GM21717 (cell line): ENCODE measurements around the gene RUBCNL.
"Not testable (repeated sequence)": the region's sequence is repeated elsewhere in the genome, so short reads cannot be mapped to it uniquely, and the experiment has no call there.

Source experiments
- ATAC-seq: cut with Tn5 transposase; IDR thresholded peaks from one replicate; pipeline ENCODE4 v1.9.1; 2021; ENCODE audit warnings: mild to moderate bottlenecking, moderate library complexity; ENCODE audit not compliant: unreplicated experiment

RUBCNL gene

GRCh38 chr13:46377554-46377953 is 9.5 kb downstream of the RUBCNL start:
- peak; percentile 30 for ATAC-seq

DNA sequence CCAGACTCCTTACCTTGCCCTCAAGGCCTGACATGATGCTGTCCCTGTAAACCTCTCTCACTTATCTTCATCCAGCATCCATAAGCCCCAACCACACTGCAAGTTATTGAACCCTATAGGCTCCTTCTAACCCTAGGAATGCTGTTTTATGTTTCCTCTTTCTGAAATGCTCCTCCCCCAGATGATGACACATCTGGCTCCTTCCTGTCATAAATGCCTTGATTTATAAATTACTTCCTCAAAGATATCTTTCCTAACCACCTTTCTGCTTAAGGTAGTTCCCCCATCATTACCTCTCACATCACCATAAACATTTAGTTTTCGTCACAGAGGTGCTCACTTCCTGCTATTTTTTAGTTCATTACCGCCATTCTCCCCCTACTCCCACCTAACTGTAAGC is 12.3 kb downstream of the RUBCNL start:
- no peak for ATAC-seq

- no peak for ATAC-seq
Measured at GRCh38 chr13:46373623-46374022, 13.4 kb downstream of the RUBCNL start.

DNA sequence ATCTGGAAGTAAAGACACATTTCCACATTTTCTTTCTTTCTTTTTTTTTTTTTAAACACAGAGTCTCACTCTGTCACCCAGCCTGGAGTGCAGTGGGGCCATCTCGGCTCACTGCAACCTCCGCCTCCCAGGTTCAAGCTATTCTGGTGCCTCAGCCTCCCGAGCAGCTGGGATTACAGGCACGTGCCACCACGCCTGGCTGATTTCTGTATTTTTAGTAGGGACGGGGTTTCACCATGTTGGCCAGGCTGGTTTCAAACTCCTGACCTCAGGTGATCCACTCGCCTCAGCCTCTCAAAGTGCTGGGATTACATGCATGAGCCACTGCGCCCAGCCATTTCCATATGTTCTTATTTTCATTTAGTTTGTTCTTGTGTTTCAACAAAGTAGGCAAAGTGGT is 14.1 kb downstream of the RUBCNL start:
- not testable (repeated sequence) for ATAC-seq

DNA sequence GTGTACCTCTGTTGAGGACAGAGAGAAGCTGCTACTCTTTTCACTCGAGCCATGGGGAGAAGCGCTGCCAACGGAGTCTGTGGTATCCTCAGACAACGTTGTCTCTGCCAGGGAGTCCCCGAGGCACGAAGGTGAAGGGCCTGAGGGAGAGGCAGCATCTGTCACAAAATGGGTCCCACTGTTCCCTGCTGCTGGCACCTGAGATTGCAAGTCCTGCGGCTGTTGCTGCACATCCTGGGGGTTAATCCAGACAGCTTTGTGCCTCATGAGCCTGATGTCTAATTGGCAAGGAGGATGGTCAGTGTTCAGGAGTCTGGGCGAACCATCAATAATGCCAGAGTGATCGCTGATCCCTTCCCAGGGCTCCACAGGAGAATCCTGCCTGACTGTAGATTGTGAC is 15.0 kb downstream of the RUBCNL start:
- no peak for ATAC-seq

- ATAC-seq = peak; percentile 73
Measured at GRCh38 chr13:46369506-46370277, 17.4 kb downstream of the RUBCNL start.

GRCh38 chr13:46367617-46368327 is 19.3 kb downstream of the RUBCNL start:
- ATAC-seq = no peak

DNA sequence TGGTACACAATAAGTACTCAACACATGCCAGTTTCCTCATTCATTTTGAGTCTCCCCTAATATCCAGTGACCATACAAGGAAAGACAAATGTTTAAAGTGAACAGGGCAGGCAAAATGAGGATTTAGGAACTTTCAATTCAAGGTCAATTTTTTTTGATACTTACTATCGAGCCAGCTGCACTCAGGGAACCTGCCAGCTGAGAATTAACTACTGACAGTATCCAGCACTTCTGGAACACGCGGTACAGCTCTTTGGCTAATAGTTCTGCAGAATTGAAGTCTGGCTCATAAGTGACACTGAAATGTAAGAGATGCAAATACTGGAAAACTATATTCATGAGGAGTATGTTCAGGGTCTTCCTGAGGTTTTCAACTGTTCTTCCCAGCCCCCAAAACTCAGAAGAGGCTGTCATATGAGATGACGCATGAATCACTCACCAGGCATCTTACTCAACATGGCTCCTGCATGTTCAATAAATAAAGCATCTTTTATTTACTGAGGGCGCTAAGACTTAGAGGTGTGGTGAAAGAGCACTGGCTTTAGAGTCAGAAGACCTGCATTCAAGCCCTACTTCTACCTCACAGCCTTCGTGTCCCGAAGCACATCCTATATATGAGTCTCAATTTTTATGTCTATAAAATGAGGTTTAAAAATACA is 25.6 kb downstream of the RUBCNL start:
- ATAC-seq = no peak

DNA sequence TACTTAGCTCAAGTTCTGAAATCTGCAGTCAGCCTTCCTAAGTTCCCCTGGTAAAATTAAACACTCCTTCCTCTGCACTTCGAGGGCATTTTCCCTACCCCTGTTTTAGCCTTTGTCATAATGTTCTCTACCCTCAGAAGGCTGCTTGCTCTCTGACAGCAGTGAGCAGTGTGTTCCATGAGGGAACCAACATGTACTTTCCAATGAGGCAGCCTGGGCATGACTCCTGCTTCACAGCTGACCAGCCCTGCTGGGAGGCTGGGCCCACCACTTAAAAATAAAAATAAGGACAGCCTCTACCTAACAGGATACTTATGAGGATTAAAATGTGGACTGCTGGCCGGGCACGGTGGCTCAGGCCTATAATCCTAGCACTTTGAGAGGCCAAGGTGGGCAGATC is 26.4 kb downstream of the RUBCNL start:
- ATAC-seq = no peak

DNA sequence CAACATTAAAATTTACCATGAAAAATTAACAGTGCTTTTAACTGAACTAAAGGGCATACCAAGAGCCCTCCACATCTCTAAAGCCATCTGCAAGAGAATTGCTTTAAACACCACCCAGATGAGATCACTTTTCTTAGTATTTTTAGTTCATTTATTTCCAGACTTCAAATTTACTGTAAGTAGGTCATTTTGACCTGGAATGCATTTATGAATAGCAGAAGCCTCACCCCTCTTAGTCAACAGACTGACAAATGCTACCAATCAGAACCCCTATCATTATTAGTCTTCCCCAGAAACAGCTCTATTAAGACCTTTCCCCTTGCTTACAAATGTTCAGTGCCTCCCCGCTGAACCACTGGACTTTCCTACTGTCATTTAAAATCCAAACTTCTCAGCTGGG is 27.3 kb downstream of the RUBCNL start:
- ATAC-seq = no peak

- no peak for ATAC-seq
Measured at GRCh38 chr13:46355901-46356590, 31.0 kb downstream of the RUBCNL start.

DNA sequence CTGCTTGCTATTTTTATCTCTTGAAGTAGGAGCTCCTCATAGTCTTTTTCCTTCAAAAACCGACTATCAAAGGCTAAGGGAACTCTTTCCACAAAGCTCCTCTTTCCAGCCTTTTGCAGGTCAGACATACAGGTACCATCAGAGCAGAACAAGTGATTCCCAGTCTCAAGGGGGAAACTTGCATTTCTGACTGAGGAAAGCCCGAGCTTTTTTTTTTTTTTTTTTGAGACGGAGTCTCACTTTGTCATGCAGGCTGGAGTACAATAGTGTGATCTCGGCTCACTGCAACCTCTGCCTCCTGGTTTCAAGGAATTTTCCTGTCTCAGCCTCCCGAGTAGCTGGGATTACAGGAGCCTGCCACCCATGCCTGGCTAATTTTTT is 32.0 kb downstream of the RUBCNL start:
- ATAC-seq = no peak

DNA sequence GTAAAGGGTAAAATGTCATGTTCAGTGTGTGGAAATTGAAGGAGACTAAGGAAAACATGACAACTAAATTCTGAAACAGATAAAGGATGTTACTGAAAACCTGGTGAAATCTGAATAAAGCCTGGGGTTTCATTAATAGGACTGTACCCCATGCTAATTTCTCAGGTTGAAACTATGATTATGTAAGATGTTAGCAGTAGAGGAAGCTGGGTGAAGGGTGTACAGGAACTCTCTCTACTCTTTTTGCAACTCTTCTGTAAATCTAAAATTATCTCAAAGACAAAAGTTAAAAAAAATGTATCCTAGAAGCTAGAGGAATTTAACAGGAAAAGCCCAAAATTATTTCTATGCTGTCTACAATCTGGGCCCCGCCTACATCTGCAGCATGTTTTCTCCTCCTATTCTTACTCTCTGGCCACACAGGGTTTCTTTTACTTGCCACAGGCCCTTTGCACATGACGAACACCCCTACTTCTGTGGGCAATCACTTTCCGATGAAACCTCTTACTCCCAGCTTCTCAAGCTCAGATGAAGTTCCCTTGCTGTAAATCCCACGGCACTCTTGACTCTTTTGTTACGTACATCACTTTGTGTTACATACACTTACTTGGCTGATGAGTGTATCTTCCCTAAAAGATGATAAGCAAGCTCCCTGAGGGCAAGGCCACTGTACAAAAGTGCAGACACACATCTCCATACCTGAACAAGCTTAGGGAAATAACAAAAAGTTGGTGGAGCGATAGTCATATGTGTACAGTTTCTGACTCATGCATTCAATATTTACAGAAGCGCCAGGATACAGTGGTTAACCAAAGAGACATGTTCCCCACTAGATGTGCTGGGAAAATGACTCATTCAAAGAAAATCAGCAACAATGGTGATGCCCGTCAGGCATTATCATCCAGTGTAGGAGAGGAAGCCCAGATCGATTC is 32.6 kb downstream of the RUBCNL start:
- peak; percentile 66 for ATAC-seq

DNA sequence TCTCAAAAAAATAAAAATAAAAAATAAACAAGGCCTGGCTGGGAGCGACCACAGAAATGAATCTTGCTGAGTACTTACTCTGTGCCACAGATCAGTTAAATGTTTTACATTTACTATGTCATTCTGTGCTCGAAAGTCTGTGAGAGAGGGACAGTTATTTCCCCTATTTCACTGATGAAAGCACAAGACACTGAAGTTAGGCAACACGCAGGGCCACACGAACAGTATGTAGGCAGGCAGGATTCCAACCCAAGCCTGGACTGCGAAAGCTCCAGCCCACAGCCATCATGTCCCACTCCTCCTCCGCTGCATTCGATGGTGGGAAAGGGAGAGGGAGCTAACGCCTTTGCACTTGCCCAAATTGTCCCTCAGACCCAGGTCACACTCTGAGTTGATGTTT is 34.2 kb downstream of the RUBCNL start:
- no peak for ATAC-seq

DNA sequence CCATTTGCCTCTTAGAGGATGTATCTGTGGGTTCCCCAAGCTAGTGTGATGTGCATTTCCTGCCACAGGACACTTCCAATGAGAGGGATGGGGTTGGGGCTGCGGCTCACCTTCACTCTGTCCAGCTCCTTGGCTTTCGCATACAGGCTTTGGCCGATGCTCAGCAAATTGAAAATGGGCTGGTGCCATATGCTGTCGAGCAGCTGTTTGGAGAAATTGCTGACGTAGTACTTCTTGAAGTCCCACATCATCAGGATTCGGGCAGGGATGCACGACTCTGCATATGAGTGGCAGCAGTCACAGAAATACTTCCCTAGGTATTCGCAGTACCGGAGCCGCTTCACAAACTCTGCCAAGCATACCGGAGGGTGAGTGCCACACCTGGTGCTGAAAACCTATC is 37.0 kb downstream of the RUBCNL start:
- no peak for ATAC-seq

- no peak for ATAC-seq
Measured at GRCh38 chr13:46348961-46349360, 38.1 kb downstream of the RUBCNL start.

DNA sequence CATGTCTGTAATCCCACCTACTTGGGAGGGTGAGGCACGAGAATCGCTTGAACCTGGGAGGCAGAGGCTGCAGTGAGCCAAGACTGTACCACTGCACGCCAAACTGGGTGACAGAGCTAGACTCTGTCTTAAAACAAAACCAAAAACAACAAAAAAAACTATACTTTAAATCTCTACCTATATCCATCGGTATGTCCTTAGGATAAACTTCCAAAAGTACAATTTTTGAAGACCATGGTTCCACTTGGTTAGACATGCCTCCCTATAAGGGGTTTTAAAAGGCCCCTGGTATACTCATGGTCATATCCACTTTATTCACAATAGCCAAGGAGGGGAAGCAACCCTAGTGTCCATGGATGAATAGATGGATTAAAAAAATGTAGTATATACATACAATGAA is 39.8 kb downstream of the RUBCNL start:
- ATAC-seq = no peak

DNA sequence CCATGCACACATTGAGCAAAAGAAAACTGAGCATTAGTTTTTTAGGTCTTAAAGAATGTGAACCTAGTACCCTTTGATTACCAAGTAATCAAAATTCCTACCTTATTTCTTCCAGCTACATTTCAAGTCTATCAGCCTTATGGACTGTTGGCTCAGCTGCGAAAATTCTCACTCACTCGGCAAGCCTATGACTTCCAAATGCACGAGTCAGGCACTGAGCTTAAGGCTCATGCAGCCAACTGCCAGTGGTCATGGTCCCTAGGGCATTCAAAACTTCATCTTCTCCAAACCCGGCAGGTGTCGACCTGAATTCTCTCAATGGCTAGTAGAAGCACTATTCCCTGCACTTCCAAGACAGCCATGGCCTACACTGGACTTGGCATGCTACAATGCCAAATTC is 41.2 kb downstream of the RUBCNL start:
- ATAC-seq = no peak

- ATAC-seq = no peak
Measured at GRCh38 chr13:46345398-46345797, 41.7 kb downstream of the RUBCNL start.

GRCh38 chr13:46343279-46343994 is 43.6 kb downstream of the RUBCNL start:
- no peak for ATAC-seq
